OCI-M2 (cell line): ENCODE results near the gene ABCA8.
"Not testable (repeated sequence)": the region's sequence is repeated elsewhere in the genome, so short reads cannot be mapped to it uniquely, and the experiment has no call there.

ENCODE experiments used
- DNase-seq: peaks from one replicate; lab custom pipeline; 2025; ENCODE audit not compliant: unreplicated experiment; lab: John Stamatoyannopoulos, UW

The ABCA8 gene

GRCh38 chr17:68829211-68829610, 126.0 kb downstream of the ABCA8 start:
- DNase-seq, result no peak

GRCh38 chr17:68824707-68825106, 130.5 kb downstream of the ABCA8 start:
- no peak for DNase-seq

DNA sequence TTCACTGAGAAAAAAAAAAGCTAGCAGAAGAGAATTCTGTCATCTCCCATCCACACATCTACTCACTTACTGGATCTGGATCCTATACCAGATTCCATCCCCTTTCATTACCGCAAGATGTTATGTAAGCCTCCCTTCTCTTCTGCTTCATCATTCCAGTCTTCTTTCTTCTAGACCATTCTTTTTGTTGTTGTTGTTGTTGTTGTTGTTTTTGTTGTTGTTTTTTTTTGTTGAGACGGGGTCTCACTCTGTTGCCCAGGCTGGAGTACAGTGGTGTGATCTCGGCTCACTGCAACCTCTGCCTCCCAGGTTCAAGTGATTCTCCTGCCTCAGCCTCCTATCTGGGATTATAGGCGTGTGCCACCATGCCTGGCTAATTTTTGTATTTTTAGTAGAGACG, 131.0 kb downstream of the ABCA8 start:
- DNase-seq, result not testable (repeated sequence)

DNA sequence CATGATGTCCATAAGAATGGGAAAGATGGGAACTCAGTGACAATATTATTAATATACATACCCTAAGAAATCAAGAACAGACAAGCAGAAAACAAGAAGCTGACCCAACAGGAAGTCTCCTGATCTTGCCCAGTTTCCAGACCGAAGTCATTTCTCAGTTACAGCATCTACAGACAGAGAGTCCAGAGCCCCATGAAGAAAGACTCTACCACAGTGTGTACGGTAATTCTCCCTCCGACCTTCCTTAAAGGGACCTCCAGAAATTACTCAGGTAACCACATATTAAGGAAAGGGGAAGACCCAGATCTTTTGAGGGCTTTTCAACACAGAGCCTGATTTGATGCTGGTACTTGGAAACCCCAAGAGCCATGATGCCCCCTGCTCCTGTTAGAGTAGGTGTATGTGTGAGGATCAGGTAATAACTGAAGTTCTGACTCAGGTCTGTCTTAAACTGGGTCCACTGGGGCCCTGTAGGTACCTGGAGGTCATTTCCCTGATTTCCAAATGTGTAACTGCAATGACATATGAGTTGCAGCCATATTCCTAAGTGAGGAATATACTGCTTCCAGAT, 132.4 kb downstream of the ABCA8 start:
- no peak for DNase-seq

- no peak for DNase-seq
These were observed 133.1 kb downstream of the ABCA8 start for GRCh38 chr17:68821860-68822696.

DNA sequence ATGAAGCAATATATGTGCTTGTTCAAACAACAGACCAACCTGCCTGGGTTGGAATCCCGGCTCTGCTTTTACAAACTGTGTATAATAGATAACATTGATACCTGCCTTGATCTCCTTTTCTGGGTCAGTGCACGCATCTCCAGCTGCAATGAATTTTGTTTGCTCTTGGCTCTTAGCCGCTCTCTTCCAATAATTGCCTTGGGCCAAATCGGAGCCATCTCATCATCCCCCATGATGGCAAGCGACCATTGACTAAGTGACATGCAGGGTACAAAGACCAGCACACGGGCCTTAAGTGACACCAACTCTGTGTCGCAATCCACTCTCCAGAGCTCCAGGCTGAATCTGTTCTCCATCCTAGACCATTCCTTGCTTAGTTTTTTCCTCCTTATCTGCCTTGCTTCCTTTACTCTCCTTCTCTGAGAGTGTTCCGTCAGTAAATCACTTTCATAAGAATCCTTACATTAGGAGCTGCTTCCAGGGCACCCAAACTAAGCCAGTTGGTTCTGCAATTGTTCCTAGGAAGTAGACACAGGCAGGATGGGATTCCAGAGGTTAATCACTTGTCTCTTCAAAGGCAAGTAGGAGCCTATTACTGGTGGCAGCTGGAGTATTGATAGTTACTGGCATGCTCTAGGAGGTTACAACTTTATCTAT, 134.2 kb downstream of the ABCA8 start:
- no peak for DNase-seq

DNA sequence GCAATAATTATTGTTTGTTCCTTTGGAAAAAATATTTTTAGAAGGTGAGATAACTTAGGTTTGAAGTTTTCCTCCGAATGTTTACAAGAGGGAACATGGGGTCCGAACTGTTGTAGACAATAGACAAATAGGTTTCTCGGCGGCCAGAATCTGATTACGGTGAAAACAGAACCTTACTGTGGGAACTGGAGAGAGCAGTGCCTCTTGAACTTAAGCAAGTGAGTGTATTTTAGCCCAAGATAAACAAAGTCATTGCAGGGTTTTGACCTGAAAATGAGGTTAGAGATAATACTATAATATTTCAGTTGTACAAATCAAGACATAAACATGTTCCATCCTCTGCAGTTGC, 134.7 kb downstream of the ABCA8 start:
- DNase-seq, result no peak

DNA sequence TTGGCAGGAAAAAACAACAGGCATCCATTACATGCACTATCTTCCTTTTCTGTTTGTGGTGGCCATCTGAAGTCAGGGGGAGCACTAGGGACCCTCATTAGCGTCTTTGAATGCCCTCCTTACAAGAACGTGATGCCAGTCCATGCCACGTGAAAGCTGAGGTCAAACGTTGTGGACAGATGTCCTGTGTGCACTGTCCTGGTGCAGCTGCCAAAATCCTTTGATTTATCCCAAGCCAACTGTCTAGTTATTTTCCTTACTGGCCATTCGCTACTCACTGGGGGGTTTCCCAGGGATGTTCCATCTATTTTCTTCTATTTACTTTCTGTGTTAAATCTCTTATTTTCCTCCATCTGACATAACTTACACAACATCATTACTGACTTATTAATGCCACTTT, 135.7 kb downstream of the ABCA8 start:
- DNase-seq, result no peak
